CD8-positive, alpha-beta memory T cell (primary cell): ENCODE data around the gene TGFB1. TPM values are rescaled to one million over a fixed set of nuclear protein-coding genes. Genes with fewer than 3 reads are reported as not detected.
"Not testable (repeated sequence)": the region's sequence is repeated elsewhere in the genome, so short reads cannot be mapped to it uniquely, and the experiment has no call there.

Experiments used
- CTCF ChIA-PET: fragments of 350-600 bp; sonication (Branson Sonifier 250); formaldehyde crosslinking; loops from one replicate; lab custom pipeline; 2021; ENCODE audit warnings: antibody characterized with exemption; lab: Charles Lee
- POLR2A ChIA-PET: fragments of 350-600 bp; sonication (Branson Sonifier 250); formaldehyde crosslinking; loops from one replicate; lab custom pipeline; 2021; ENCODE audit warnings: antibody characterized with exemption; lab: Charles Lee
- DNase-seq, 5 donors: peaks; one replicate each; pipeline versions ENCODE4 v3.0.0 to v3.0.0-alpha.2; 2020 to 2022; ENCODE audit warnings: mixed read lengths in 1 of 5
- H3K27ac ChIP-seq: one replicate; pipeline ENCODE4 v1.7.0; 2013; ENCODE audit warnings: low read depth, mild to moderate bottlenecking, low read length, moderate library complexity
- H3K27me3 ChIP-seq: 2 replicates; pipeline ENCODE4 v1.7.0; 2013; ENCODE audit warnings: low read length, mild to moderate bottlenecking; ENCODE audit not compliant: insufficient read depth, poor library complexity, severe bottlenecking
- H3K36me3 ChIP-seq: 2 replicates; pipeline ENCODE4 v1.7.0; 2013; ENCODE audit warnings: mild to moderate bottlenecking, low read length, moderate library complexity; ENCODE audit not compliant: insufficient read depth
- H3K4me1 ChIP-seq: 2 replicates; pipeline ENCODE4 v1.7.0; 2013; ENCODE audit warnings: mild to moderate bottlenecking, low read length, moderate library complexity; ENCODE audit not compliant: insufficient read depth
- H3K4me3 ChIP-seq: 2 replicates; pipeline ENCODE4 v1.7.0; 2013; ENCODE audit warnings: mild to moderate bottlenecking, low read length
- H3K9me3 ChIP-seq: 2 replicates; pipeline ENCODE4 v1.7.0; 2013; ENCODE audit warnings: mild to moderate bottlenecking, low read length
- H3K27ac Mint-ChIP-seq, 8 donors: one replicate each; pipeline ENCODE4 v1.8.0; 2020 to 2021; ENCODE audit warnings: mixed read lengths in 8 of 8, mild to moderate bottlenecking in 6 of 8, inconsistent platforms in 3 of 8, moderate library complexity in 3 of 8
- H3K27me3 Mint-ChIP-seq, 2 donors: one replicate each; pipeline ENCODE4 v1.8.0; 2020 to 2021; ENCODE audit warnings: mixed read lengths in 2 of 2, mild to moderate bottlenecking in 1 of 2, moderate library complexity in 1 of 2
- H3K36me3 Mint-ChIP-seq, 3 donors: one replicate each; pipeline ENCODE4 v1.8.0; 2020 to 2021; ENCODE audit warnings: mixed read lengths in 3 of 3, inconsistent platforms in 1 of 3, mild to moderate bottlenecking in 1 of 3
- H3K4me1 Mint-ChIP-seq, 3 donors: one replicate each; pipeline ENCODE4 v1.8.0; 2020 to 2021; ENCODE audit warnings: mixed read lengths in 3 of 3, inconsistent platforms in 1 of 3, mild to moderate bottlenecking in 1 of 3
- H3K4me3 Mint-ChIP-seq, 7 donors: one replicate each; pipeline ENCODE4 v1.8.0; 2020 to 2021; ENCODE audit warnings: mixed read lengths in 7 of 7, mild to moderate bottlenecking in 6 of 7, moderate library complexity in 4 of 7, inconsistent platforms in 2 of 7
- H3K9me3 Mint-ChIP-seq, 5 donors: one replicate each; pipeline ENCODE4 v1.8.0; 2020 to 2022; ENCODE audit warnings: mixed read lengths in 5 of 5, mild to moderate bottlenecking in 3 of 5, moderate library complexity in 2 of 5, inconsistent platforms in 1 of 5
- polyA plus RNA-seq: library from polyadenylated mRNA; unstranded; fragments of 300-500 nt; fragmentation: Illumina TruSeq; gene quantifications from one replicate; pipeline ENCODE4 v1.2.3, GENCODE V29; 2021
- total RNA-seq, 2 experiments: library from RNA; stranded (reverse); gene quantifications; one replicate each; pipeline ENCODE4 v1.2.3, GENCODE V29; 2021

TGFB1 gene
- total and polyA plus RNA-seq, 3 experiments from 2014 or later, result 104 to 161 (median 152) TPM

DNA sequence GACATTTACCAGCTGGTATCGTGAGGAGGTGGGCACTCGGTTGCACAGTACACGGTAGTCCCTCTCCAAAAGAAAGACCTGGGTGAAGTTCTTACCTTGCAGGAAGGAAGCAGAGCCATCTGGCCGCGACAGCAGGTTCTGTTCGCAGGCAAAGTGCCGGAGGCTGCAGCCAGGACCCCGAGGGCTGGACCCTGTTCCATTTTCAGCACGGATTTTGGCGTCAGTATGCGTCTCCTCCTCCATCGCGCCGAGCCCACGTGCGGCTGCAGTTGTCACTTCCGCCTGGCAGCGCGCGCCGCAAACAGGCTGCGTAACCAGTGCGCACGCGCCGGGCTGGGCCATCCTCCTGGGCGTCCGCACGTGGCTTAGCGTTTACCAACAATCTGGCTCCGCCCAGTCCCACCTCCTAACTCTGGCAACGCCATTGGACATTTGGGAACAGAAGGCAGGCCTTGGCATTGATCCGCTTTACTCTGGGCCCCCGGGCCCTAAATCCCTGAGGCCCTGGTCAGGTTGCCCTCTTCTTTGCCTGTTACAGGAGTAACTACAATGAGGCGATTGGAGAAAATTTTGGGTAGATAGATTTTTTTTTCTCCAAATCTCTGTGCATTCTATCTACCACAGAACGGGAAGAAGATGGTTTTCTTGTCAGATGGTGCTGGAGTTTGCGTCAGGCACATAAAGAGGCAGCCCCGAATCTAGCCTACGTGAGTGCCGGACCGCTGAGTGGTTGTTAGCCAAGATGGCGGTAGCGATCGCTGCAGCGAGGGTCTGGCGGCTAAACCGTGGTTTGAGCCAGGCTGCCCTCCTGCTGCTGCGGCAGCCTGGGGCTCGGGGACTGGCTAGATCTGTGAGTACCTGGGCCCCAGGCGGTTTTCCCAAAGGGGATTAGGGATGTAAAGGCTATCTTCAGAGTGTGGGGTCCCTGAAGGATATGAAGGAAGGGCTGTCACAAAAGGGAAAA, 43.6 kb upstream of the TGFB1 start, which contains the start of the genes BCKDHA and EXOSC5:
Gene BCKDHA, plus strand, starts transcription at position 733 of the 964 bp plus-strand sequence. Its CDS starts 10 bp downstream, at position 743.
Gene EXOSC5, minus strand, starts transcription at position 274 of the 964 bp plus-strand sequence. Its CDS starts 31 bp downstream, at position 243.
- ChIA-PET POLR2A (no interaction called here), CTCF (no interaction called here)
- Histone ChIP-seq H3K4me3 (peak within 1 kb of the TSS; percentile 99), H3K36me3 (peaks cover 6% of the 10 kb centered on the region), H3K4me1 (peaks cover 27% of the 10 kb centered on the region), H3K9me3 (no peaks in the 10 kb centered on the region), H3K27ac (peak within 1 kb of the TSS; percentile 91), H3K27me3 (no peaks in the 10 kb centered on the region)
- DNase-seq, result peak; percentile 99 to 100 (median 99)
- Mint-ChIP-seq H3K27me3 (no peaks in the 10 kb centered on the region), H3K36me3 (peaks cover 0 to 29% (median 0%) of the 10 kb centered on the region in 3 donors), H3K4me3 (peak within 1 kb of the TSS; percentile 87 to 98 (median 97)), H3K27ac (peak within 1 kb of the TSS; percentile 96 to 100 (median 100)), H3K4me1 (peaks cover 46 to 57% (median 49%) of the 10 kb centered on the region in 3 donors), H3K9me3 (no peaks in the 10 kb centered on the region)

- POLR2A ChIA-PET, result no interaction called here
- CTCF ChIA-PET, result no interaction called here
- H3K4me3 ChIP-seq, result peak overlapping the region; percentile 22
Measured at GRCh38 chr19:41395355-41395754, 41.6 kb upstream of the TGFB1 start.

DNA sequence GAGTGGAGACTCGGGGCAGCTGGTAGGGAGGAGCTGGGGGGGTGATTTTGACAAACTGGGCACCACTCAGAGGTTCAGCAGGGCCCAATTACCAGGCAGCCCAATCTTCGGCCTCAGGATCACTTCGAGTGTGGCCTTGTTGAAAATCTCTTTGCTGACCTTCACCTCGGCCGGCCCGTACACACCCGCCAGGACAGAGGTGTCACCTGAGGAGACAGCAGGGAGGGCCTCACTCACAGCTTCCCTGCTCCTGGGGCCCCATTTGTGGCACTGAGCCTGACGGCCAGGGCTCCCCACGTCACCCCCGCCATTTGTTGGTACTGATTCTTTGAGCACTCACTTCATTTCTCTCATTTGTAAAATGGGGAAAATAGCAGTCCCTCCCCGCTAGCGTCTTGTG, 39.1 kb upstream of the TGFB1 start:
- CTCF ChIA-PET, result interaction anchor here (1.5 kb wide), 1 partner anchor 47 kb away, joined by 3 read pairs; the partner anchor contains the start of gene DMAC2
- H3K36me3 Mint-ChIP-seq, result peaks cover 0 to 55% (median 5%) of the 10 kb centered on the region in 3 donors

More at GRCh38 chr19:41395355-41395754, 41.6 kb upstream of the TGFB1 start:
- H3K36me3 Mint-ChIP-seq, result peaks cover 0 to 38% (median 3%) of the 10 kb centered on the region in 3 donors
- DNase-seq, result no peak
- Histone ChIP-seq H3K9me3 (no peaks in the 10 kb centered on the region), H3K36me3 (peaks cover 15% of the 10 kb centered on the region), H3K4me1 (peaks cover 27% of the 10 kb centered on the region), H3K27me3 (no peaks in the 10 kb centered on the region), H3K27ac (peak overlapping the region; percentile 53)
- peak overlapping the region; percentile 56 to 98 (median 75) for H3K4me3 Mint-ChIP-seq
- no peaks in the 10 kb centered on the region for H3K9me3 Mint-ChIP-seq
- peak overlapping the region in 5 of 8 donors; percentile 8 to 96 (median 83) for H3K27ac Mint-ChIP-seq
- peaks cover 39 to 46% (median 43%) of the 10 kb centered on the region in 3 donors for H3K4me1 Mint-ChIP-seq
- no peaks in the 10 kb centered on the region for H3K27me3 Mint-ChIP-seq

GRCh38 chr19:41391618-41392017, 37.9 kb upstream of the TGFB1 start:
- peaks cover 26% of the 10 kb centered on the region for H3K36me3 ChIP-seq
- H3K27ac ChIP-seq, result no peak overlapping the region
- Mint-ChIP-seq H3K9me3 (no peaks in the 10 kb centered on the region), H3K4me3 (no peak overlapping the region), H3K4me1 (peaks cover 12 to 14% (median 14%) of the 10 kb centered on the region in 3 donors), H3K27me3 (no peaks in the 10 kb centered on the region), H3K27ac (peak overlapping the region in 1 of 8 donors; percentile 47), H3K36me3 (peaks cover 0 to 58% (median 5%) of the 10 kb centered on the region in 3 donors)
- POLR2A ChIA-PET, result no interaction called here
- no peaks in the 10 kb centered on the region for H3K9me3 ChIP-seq
- DNase-seq, result no peak
- CTCF ChIA-PET, result no interaction called here
- peaks cover 14% of the 10 kb centered on the region for H3K4me1 ChIP-seq
- no peaks in the 10 kb centered on the region for H3K27me3 ChIP-seq
- H3K4me3 ChIP-seq, result no peak overlapping the region

More for the DNA sequence above, 39.1 kb upstream of the TGFB1 start:
- Histone ChIP-seq H3K9me3 (no peaks in the 10 kb centered on the region), H3K4me3 (no peak overlapping the region), H3K27me3 (no peaks in the 10 kb centered on the region), H3K36me3 (peaks cover 26% of the 10 kb centered on the region), H3K4me1 (peaks cover 14% of the 10 kb centered on the region), H3K27ac (no peak overlapping the region)
- POLR2A ChIA-PET, result no interaction called here
- DNase-seq, result no peak
- peak overlapping the region in 1 of 7 donors; percentile 29 for H3K4me3 Mint-ChIP-seq
- H3K27me3 Mint-ChIP-seq, result no peaks in the 10 kb centered on the region
- peak overlapping the region in 1 of 8 donors; percentile 65 for H3K27ac Mint-ChIP-seq
- H3K4me1 Mint-ChIP-seq, result peaks cover 22 to 25% (median 25%) of the 10 kb centered on the region in 3 donors
- no peaks in the 10 kb centered on the region for H3K9me3 Mint-ChIP-seq

DNA sequence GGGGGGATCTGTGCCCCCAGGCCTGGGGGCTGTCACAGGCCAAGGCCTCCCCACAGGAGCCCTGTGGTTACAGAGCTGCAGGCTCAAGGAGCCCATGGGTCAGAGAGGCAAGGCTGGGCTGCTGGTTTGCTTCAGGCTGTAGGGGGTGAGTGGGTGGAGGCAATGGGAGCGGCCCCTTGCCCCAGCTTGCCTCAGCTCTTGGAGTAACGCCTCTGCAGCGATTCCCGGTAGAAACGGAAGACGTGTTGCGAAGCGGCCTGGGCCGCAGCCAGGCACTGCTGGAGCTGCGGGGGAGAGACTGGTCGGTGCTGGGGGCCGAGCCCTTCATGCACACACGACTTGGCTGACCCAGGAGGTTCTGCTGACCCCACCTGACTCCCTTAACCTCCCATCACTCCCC, 32.7 kb upstream of the TGFB1 start:
- Histone ChIP-seq H3K36me3 (peaks cover 19% of the 10 kb centered on the region), H3K27me3 (no peaks in the 10 kb centered on the region), H3K4me3 (no peak overlapping the region), H3K4me1 (no peaks in the 10 kb centered on the region), H3K9me3 (no peaks in the 10 kb centered on the region), H3K27ac (no peak overlapping the region)
- Mint-ChIP-seq H3K9me3 (no peaks in the 10 kb centered on the region), H3K4me3 (no peak overlapping the region), H3K36me3 (peaks cover 0 to 58% (median 11%) of the 10 kb centered on the region in 3 donors), H3K27ac (no peak overlapping the region), H3K27me3 (no peaks in the 10 kb centered on the region), H3K4me1 (no peaks in the 10 kb centered on the region)
- no peak for DNase-seq
- ChIA-PET POLR2A (no interaction called here), CTCF (no interaction called here)

- no peak overlapping the region for H3K27ac ChIP-seq
- no peaks in the 10 kb centered on the region for H3K4me1 ChIP-seq
- H3K27me3 ChIP-seq, result no peaks in the 10 kb centered on the region
- H3K36me3 ChIP-seq, result peaks cover 7% of the 10 kb centered on the region
- Mint-ChIP-seq H3K36me3 (peaks cover 0 to 40% (median 6%) of the 10 kb centered on the region in 3 donors), H3K4me1 (no peaks in the 10 kb centered on the region), H3K9me3 (no peaks in the 10 kb centered on the region), H3K27me3 (no peaks in the 10 kb centered on the region), H3K4me3 (no peak overlapping the region), H3K27ac (peak overlapping the region in 2 of 8 donors; percentile 33 to 70)
- H3K9me3 ChIP-seq, result no peaks in the 10 kb centered on the region
- H3K4me3 ChIP-seq, result no peak overlapping the region
- ChIA-PET POLR2A (interaction anchor here (0.6 to 0.8 kb wide), 2 partner anchors 15 to 122 kb away, joined by 3 to 5 read pairs; no protein-coding TSS in a partner anchor), CTCF (no interaction called here)
- no peak for DNase-seq
Measured at GRCh38 chr19:41384351-41384750, 30.6 kb upstream of the TGFB1 start.

- H3K27ac ChIP-seq, H3K4me3 Mint-ChIP-seq, POLR2A ChIA-PET, H3K9me3 ChIP-seq, H3K9me3 Mint-ChIP-seq, DNase-seq, H3K4me1 Mint-ChIP-seq, CTCF ChIA-PET, H3K27me3 Mint-ChIP-seq, H3K4me1 ChIP-seq, H3K4me3 ChIP-seq, H3K27me3 ChIP-seq, H3K36me3 ChIP-seq: not testable (repeated sequence)
- peaks cover 0 to 20% (median 6%) of the 10 kb centered on the region in 3 donors for H3K36me3 Mint-ChIP-seq
- peak overlapping the region in 1 of 8 donors; percentile 74 for H3K27ac Mint-ChIP-seq
Measured at GRCh38 chr19:41381536-41381935, 27.8 kb upstream of the TGFB1 start.
